NCI-H2081 (cell line): Measurements from ENCODE around the gene SP100.

Experiments
- DNase-seq, 2 experiments: peaks; one replicate each; lab custom pipeline; 2025; lab: John Stamatoyannopoulos, UW

SP100 gene

GRCh38 chr2:230552181-230552580 is 136.2 kb downstream of the SP100 start:
- no peak for DNase-seq

DNA sequence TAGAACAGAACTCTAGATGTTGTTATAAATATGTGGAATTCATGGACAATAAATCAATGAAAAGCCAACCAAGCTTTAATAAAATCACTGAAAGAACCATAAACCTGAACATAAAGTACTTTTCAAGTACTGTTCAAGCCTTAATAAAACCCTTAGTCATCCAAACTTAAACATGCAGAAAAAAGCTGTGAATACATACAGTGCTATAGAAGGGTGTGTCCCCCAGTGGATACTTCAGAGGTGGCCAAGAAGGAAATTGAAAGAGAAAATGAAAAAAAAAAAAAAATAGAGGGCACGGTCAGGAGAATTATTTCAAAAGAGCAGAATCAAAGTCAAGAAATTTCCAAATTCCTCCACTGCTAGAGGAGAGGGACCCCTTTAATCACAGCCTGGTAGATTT is 141.1 kb downstream of the SP100 start:
- no peak for DNase-seq

DNA sequence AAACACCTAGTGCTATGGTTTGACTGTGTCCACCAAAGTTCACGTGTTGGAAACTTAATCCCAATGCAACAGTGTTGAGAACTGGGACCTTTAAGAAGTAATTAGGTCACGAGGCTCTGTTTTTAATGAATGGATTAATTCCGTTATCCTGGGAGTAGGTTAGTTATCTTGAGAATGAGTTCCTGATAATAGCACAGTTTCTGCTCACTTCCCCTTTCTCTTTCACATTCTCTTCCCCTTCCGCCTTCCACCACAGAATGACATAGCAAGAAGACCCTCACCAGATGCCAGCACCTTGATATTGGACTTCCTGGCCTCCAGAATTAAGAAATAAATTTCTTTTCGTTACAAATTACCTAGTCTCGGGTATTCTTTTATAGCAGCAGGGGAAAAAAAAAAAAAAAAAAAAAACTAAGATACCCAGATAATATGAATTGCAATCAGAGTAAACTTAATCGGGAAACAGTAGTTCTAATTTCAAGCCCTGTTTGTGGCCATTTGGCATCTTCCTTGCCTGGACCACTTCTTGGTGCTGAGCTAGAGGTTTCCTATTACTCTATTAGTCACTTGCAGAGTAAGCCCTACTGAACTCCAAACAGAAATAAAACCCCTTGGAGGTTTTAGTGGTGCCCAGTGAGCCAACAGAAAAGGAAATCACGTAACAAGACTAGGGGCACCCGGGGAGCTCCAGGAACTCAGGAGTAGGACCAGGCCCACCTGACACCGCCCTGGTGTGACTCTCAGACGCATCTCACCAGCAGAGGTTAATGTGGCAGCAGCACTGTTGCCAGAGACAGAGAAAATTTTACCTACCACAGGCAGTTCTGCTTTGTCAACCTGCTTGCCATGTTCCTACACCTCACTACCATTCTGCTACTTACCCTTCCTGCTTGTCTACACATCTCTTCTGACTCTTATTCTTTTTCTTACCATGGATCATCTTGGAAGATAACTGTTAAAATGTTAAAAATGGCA is 149.1 kb downstream of the SP100 start:
- no peak for DNase-seq

GRCh38 chr2:230569298-230569697 is 153.3 kb downstream of the SP100 start:
- DNase-seq: no peak

- no peak for DNase-seq
These were observed 155.0 kb downstream of the SP100 start for GRCh38 chr2:230570987-230571386.

GRCh38 chr2:230575642-230576324 is 159.8 kb downstream of the SP100 start:
- no peak for DNase-seq

GRCh38 chr2:230577114-230577513 is 161.1 kb downstream of the SP100 start:
- no peak for DNase-seq

- DNase-seq: no peak
These were observed 162.1 kb downstream of the SP100 start for GRCh38 chr2:230578106-230578505.

DNA sequence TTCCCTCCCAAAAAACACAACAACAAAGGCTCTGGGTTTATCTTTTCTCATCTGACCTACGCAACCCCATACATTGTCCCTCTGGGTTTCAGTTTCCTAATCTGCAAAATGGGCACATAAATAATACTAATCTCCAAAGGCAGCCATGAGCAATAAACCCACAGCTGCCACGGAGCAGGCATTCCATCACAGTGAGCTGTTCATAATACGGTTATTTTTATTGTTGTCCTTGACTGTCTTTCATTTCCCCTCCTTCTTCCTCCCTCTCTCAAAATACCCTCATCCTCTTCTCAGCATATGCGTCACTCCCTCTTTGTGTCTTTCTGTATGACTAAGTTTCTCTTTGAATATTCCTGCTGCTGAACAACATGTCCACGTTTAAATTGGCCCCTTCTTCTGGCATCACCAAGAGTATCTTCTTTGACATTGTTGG is 166.9 kb downstream of the SP100 start:
- no peak for DNase-seq

DNA sequence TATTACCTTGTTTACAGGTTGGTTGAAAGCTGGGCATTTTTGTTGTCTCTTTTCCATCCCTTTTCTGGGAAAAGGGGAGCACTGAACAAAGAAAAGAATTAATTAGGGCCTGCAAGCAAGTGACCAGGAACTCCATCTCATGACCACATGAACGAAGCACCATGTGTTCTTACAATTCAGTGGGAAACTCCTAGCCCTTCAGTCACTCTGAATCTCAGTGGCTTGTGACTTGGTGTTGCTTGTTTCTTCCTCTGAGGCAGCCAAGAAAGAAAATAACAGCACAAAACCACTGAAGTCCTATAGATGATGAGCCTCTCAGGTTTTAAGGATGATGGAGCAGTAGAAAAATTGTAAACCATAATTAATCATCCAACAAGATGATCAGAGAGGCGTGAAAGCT is 167.6 kb downstream of the SP100 start:
- DNase-seq: no peak

DNA sequence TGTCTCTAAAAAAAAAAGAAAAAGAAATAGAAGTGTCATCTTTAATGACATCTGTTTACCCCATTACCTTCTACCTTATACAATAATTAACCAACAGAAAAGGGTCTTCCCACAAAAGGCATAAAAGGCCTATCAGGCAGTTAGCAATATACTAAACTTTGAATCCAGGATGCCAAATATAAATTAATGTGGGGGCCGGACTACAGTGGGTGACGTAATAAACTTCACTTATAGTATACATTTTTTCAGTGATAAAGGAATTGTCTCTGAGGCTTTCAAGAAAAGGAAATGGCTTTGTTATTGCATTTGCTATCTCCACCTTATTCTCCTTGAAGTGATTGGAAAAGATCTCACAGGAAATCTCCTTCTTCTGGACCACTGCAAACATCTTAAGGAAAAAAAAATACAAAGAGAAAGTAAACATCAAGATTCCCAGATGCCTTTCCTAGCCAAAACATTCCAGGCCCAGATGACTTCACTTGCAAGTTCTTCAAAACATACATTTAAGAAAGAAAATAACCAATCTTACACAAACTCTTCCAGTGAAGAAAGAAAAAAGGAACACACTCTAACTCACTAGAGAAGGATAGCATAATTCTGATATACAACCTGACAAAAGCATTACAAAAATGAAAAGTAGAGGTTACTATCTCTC is 170.5 kb downstream of the SP100 start:
- no peak for DNase-seq

GRCh38 chr2:230589025-230589424 is 173.0 kb downstream of the SP100 start:
- DNase-seq: no peak

DNA sequence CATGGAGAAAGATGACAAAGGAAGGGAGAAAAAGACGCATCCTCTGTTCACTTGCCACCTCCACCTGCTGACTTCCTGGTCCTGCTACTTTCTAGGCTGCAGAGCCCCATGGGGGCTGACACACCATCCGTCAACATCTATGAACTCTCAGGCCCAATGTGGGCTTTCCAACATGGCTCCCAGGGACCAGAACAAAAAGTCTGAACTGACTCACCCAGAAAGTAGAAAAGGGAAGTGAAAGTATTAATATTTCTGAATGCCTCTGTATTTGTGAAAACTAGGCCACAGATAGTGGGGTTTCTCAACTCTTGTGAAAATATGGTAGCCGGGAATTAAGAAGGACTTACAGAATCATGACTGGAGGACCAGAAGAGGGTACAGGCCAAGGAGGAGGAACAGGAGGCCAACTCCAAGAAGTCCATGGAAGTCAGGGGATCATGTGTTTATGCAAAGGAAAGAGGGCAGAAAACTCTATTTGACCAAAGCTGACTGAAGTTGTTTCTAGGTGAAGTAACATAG is 173.6 kb downstream of the SP100 start:
- no peak for DNase-seq

DNA sequence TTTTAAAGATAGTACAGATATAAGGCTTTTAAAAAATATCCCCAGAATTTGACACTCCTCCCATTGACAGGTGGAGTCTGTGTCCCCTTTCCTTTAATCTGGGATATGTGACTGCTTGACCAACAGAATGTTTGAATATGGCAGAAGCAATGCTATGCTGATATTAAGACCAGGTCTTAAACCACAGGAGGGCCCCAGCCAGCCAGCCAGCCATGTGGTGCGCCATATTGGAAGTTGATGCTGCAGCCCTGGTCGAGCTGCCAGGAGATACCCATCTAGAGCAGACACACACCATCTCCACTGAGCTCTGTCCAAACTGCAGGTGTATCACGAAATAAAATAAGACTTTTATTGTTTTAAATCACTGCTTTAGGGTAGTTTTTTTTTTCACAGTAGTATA is 174.3 kb downstream of the SP100 start:
- no peak for DNase-seq

GRCh38 chr2:230591850-230592249 is 175.8 kb downstream of the SP100 start:
- DNase-seq: no peak

GRCh38 chr2:230592775-230593174 is 176.8 kb downstream of the SP100 start:
- DNase-seq: no peak
